Adipose tissue (tissue), 3 donors: Measurements from ENCODE around the gene FGFBP2. TPM values are rescaled to one million over a fixed set of nuclear protein-coding genes. Genes with fewer than 3 reads are reported as not detected.

Experiments used
- H3K27ac ChIP-seq: one replicate; pipeline ENCODE4 v1.5.1; 2013; ENCODE audit warnings: low read depth, low read length
- WGBS, 3 donors: extraction: QIAGEN DNeasy Blood & Tissue Kit; methylation state at CpG; one replicate each; pipeline ENCODE4 v1.1.7; 2013; 5-methylcytosine and 5-hydroxymethylcytosine counted together
- polyA plus RNA-seq, 3 donors: library from polyadenylated mRNA; stranded (reverse); fragments of 200-250 nt; gene quantifications; one replicate each; pipeline ENCODE4 v1.2.3, GENCODE V29; 2013
- donor health status: healthy with polysubstance abuse.
- donor health status: Bipolar disorder and iron deficiency.
- donor health status: healthy.

Gene FGFBP2
- polyA plus RNA-seq, 3 donors = 0.20 to 38.1 (median 27.4) TPM

DNA sequence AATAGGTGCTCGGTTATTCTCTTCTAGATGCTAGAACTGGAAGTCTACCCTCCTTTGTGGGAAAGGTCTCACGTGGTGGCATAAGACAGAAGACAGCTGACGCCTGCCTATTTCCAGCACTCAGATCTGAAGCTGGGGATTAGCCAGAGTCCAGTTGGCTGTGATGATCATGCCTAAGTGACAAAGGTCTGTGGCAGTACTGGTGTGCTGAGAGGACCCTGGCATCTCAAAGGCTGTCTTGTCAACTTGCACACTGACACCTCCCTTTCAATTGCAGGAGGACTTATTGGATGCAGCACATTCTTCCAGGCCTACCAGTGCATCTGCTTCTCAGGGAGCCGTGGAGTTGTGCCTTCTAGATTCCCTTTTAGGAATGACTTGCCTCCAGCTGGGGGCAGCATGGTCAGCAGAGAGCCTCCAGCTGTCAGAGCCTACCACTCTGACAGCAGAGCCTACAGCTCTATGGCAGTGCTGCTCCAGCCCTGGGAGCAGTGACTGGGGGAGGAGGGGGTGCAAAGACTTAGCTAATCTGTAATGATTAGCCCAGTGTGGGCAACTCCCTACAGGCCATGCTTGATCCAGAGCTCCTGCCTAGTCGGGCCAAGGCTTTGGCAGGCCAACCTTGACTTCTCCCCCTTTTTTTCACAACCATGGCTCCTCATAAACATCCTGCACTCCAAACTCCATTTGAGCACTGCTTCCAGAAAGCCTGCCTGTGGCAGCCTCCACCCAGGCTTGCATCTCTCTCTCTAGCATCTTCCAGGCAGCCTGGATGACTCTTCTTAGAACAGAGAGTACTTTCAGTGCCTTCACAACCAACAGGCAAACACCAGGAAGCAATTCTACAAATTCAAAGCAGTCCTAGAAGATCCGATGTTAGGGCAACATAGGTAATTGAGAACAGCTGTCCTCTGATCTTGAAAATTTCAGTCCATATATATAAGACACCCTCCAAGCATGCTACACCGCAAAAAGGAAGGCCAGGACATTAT is 13.8 kb upstream of the FGFBP2 start:
- WGBS, 3 donors = 77 to 87% (median 78%) methylated on average over 7 of the region's 7 CpGs
- H3K27ac ChIP-seq = no peak overlapping the region

DNA sequence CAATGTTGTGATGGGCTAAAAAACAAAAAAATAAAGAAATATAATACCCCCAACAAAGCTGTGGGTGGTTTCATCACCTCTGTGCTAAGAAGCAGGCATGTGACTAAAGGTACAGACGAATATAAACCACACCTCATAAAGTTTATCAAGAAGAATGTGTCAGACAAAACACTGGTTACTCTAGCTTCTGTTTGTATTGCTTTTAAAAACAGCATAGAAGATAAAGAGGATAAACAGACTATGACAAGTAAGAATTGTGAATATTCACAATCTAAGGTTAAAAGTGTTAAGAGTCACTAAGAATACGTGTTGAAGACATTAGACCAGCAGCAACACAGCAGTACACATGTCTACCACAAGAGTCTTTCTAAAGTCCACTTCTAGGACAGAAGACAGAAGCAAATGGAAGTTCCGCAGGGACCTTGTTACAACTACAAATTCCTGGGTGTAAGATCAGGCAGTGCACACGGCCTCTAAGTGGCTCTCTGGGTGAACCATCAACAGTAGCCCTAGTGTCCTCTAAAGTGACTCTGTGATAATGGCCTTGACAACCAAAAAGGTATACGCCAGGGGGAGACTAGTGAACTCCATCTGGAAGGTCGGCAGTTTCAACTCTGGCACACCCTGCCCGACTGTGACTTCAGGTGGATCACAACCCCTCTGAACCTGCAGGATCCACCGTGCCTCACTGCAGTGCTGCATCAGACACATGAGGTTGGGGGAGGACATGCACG is 8.3 kb upstream of the FGFBP2 start:
- WGBS, 3 donors = 73 to 87% (median 83%) methylated on average over 9 of the region's 9 CpGs
- H3K27ac ChIP-seq = no peak overlapping the region

DNA sequence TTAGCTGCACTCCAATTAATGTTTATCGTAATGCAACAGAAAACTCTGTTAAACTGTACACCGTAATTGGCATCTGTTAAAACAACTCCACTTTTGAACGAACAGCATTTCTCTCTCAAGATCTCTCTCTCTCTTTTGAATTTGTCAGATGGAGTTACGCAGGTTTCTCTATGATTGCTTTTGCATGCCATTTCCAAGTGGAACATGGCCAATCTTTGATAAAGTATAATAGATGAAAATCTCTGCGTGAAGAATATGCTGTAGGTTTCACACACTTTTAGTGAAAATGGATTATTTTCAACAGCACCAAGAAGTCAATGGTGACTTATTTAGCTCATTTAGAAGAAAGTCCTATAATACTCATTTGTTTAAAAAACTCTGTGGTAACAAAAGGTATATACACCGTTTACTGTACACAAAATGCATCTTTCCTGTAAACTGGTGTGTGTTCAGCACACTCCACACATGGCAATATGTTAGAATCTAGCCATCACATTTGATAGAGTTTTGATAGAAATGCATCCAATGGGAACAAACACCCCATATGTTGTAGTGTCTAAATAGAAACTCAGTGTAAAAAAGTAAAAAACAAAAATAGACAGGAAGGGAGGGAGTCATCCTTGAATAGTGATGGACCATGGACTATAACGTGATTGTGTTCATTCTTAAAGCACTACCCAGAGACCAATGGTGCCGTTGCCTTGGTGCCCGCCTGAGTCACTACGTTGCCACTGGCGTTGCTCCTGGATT is 5.8 kb upstream of the FGFBP2 start:
- WGBS, 3 donors = 82 to 84% (median 83%) methylated on average over 11 of the region's 11 CpGs
- no peak overlapping the region for H3K27ac ChIP-seq

DNA sequence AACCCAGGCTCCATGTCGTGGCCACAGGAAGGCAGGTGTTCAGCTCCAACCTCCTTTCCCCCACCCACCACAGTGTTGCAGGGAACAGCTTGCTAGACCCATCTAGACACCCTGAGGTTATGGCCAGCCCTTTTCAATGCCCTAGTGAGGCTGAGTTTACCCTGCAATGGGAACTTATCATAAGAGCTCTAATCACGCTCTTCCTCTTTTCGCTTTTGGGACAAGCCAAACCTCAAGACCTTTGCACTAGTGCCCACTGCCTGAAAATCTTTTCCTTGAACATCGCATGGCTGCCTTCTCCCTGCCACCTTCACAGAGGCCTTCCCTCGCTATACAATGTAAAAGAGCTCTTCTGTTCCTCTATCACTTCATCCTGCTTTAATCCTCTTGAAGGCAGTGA is 2.4 kb upstream of the FGFBP2 start:
- WGBS, 3 donors = 72 to 82% (median 76%) methylated on average over 5 of the region's 5 CpGs
- H3K27ac ChIP-seq = no peak overlapping the region

DNA sequence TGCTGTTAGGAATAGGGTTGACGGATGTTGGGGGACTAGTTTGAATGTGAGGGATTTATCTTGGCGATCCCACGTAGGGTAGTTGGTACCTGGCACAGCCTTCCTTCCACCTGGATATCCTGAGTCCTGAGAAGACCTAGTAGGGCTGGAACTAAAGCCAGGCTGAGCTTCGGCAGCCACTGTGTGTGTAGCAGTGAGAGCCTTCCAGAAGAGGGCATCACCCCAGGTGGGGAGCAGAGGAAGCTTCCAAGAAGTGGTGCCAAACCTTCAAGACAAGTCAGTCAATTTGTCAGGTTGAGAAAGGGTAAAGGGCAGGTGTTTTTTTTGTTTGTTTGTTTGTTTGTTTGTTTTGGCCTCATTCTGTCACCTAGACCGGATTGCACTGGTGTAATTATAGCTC is 1.2 kb upstream of the FGFBP2 start:
- WGBS, 3 donors = 61 to 78% (median 72%) methylated on average over 5 of the region's 5 CpGs
- H3K27ac ChIP-seq = no peak overlapping the region

DNA sequence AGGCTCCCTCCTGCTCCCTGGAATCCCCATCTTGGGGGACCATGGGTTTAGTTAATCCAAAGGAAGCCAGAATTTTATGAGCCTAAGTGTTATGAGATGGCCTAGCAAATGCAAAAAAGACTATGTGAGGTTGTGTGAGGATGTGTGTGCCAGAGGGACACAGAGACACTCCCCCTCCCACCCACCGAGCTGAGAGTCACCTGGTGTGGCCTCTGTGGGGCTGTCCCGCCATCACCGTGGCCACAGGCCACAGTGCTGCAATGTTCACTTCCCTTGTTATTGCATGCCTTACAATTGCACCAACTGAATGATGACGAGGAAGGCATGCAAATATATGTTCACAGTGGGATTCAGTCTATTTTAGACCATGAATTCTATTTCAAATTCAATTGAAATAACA is 601 bp upstream of the FGFBP2 start:
- 35 to 52% (median 50%) methylated on average over 4 of the region's 4 CpGs for WGBS, 3 donors
- no peak overlapping the region for H3K27ac ChIP-seq

DNA sequence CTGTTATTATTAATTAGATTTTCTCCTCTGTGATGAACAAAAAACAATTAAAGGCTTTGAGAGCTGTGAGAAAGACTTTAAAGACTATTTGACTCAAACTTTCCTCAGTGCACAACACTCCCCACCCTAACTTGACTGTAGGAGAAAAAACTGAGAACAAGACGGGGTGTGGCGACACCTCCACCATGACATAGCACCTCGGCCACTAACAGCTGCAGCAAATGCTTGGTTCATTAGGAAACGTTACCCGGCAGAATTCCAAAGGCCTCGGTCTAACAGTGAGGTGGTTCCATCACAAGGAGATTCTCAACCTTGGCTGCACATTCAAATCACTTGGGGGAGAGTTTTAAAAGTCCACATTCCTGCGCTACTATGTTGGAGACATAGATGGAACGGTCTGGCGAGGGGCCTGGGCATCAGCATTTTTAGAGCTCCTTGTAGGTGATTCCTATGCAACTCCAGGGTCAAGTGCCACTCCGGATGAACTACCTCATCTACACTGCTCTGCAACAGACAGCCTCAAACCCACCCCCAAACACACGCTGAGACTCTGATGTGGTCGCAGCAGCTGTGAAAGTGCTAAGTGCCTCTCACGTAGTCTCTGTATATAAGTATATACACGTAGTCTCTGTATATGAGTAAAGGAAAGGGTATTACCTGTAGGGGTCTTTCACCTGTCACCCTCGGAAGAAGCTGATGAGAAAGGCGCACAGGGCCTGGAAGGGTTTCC is 1.0 kb downstream of the FGFBP2 start:
- WGBS, 3 donors = 74 to 80% (median 78%) methylated on average over 16 of the region's 16 CpGs
- no peak overlapping the region for H3K27ac ChIP-seq

DNA sequence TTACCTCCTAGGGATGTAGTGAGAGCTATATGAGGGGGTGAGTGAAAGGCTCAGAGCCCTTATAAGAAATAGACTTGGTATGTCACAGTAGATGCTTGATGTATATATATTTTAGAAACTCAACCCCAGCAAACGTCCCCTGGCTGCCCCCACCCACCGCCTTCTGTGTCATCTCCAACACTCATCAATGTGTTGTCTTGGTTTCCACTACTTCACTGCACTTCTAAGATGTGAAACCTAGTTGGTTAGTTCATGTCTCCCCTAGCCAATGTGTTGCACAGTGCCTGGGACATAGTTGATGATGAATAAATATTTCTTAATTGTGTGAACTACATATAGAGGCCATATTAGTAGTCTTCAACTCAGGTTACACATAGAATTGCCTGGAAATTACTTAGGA is 4.4 kb downstream of the FGFBP2 start:
- WGBS, 3 donors = 68 to 87% (median 76%) methylated on average over 2 of the region's 2 CpGs
- H3K27ac ChIP-seq = no peak overlapping the region

DNA sequence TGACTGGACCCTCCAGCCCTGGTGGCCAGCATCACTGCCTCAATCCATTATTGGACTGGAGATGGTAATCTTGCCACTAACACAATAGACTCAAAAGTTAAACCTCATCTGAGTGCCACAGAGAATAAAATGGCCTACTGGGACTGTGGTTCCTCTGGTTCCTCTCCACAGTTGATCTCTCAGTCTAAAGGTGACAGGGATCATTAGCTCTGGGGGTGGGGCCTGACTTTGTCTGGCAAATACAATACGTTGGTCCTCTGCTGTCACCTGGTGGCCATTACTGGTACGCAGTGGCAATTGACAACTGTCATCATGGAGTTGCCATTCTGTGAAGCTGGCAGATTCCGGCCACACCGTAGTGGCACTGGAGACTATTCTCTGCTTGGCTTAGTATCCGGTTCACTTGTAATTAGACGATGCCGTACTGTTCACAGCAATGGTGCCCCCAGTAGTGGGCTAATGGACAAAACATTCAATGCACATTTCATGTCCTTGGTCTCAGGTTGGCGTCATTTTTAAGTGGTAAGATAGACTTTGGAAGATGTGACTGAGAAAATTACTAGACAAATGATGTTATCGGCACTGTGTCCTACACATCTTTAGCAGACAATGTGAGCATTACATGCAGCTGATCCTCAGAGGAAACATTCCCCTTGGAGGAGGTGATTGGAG is 6.7 kb downstream of the FGFBP2 start:
- no peak overlapping the region for H3K27ac ChIP-seq
- 50 to 56% (median 54%) methylated on average over 9 of the region's 9 CpGs for WGBS, 3 donors

DNA sequence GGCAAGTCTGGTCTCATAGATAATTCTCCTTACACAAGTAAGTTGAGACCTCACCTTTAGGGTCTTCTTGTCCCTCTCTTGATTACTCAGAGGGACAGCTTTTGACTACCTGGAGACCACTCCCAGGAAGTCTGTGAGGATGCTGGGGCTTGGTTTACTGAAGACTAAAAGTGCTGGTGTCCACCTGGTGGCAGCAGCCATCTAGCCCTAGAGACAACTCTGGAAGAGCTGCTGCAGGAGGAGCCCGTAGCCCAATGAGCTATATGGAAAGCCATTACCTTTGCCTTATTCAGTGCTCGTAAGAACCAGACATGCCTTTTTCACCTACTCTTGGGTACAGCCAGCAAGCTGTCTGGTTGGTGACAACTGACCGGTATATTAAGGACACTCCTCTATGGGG is 7.3 kb downstream of the FGFBP2 start:
- H3K27ac ChIP-seq = no peak overlapping the region
- 86 to 89% (median 88%) methylated on average over 3 of the region's 3 CpGs for WGBS, 3 donors

DNA sequence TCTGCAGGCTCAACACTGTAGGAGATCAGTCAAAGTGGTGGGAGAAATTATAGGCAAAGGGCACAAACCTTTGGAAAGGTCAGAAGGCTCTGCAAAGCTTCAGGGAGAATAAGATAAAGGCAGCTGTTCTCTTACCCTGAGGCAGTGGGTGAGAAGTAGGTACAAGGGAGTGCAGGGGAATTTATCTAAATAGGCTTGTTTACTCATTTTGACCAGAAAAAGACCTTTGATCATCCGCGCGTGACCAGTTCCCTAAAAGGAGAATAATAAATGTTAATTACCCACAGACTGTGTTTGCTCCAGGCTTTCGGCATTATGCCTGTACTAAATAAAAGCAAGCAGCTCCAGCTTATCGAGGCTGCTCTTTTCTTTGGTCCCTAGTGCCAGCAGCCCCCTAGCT is 9.3 kb downstream of the FGFBP2 start:
- no peak overlapping the region for H3K27ac ChIP-seq
- WGBS, 3 donors = 93 to 96% (median 95%) methylated on average over 5 of the region's 5 CpGs

DNA sequence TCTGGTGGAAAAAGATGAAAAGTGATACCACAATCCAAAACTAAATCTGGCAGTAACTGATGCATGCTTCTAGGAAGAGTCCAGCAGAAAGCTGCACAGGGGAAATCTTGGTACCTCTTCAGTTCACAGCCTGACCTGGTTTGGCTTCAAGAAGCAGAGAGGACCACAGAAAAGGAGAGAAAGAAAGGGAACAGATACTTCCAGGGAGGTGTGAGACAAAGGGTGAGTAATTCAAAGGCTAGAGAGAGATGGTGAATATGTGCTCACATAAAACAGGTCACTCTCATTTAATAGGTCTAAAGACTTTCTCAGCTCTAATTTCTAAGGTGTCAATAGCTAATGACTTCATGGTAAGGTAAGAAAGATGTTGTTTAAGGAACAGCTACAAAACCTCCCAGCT is 11.2 kb downstream of the FGFBP2 start:
- no peak overlapping the region for H3K27ac ChIP-seq

DNA sequence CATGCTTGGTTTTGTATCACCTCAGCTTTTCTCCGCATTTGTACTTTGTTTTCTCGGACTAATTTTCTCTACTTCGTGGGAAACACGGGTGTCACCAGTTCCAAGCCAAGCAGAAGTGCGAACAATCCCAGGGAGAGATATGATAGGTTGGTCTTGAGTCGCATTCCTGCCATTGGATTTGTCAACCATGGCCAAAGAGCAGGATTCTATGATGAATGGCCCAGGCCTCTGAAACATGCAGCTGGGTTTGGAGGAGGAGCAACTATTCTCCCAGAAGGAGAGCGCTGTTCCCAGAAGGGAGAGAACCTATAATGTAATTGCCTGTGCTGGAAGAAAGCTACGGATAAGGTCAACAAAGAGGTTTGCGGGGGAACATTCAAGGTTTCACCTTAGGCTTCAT is 14.1 kb downstream of the FGFBP2 start:
- no peak overlapping the region for H3K27ac ChIP-seq
- WGBS, 3 donors = 80 to 91% (median 87%) methylated on average over 9 of the region's 9 CpGs

DNA sequence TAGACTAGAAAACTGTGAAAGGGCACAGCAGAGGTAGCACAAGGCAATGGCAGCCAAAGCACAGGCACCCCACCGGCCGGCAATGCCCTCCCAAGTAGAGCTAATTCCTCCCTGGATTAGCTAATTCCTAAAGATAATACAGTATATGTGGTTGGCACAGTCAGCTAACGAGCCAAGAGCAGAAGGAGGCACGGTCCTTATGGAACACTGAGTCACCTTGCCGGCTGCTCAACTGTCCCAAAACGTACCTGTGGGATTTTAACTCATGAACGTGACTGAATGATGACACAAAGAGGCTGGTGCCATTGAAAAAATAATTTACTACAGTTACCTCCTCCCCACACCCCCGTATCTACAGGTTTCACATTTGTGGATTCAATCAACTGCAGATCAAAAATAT is 15.3 kb downstream of the FGFBP2 start:
- WGBS, 3 donors = 85 to 91% (median 88%) methylated on average over 8 of the region's 8 CpGs
- no peak overlapping the region for H3K27ac ChIP-seq

DNA sequence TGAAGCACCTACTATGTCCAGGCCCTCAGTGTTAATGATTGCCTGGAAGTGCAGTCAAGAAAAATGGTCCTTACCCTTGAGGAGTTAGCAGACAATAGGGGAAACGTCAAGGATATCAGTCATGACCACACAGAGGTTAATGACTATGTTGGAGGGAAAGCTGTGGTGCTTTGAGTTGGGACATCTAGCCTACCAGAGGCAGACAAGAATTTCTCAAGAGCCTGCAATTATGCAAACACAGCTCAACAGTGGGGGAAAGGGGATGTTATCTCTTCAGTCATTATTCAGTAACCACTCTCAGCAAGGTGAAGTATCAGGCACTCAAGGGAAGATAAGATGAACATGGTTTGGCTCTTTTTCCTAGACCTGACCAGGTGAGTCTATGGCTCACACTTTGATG is 17.5 kb downstream of the FGFBP2 start:
- WGBS, 3 donors = 35 to 54% (median 40%) methylated on average over 1 of the region's 1 CpG
- H3K27ac ChIP-seq = no peak overlapping the region

DNA sequence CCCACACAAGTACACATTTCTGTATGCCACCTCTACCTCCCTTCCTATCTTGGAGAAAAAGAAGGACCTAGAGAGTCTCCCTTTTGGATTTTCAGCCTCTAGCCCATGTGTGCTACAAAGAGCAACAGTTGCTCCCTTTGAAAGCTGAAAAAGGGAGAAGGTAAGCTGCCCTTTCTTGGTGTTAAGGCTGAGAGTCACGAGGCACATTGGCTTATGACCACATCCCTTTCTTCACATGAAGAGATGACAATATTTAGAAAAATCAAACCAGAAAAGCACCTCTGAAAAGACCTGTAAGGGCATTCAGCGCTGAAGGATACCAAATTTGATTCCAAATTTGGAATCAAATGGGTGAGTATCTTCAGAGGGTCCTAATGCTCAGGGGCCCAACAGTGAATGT is 18.1 kb downstream of the FGFBP2 start:
- WGBS, 3 donors = 68 to 76% (median 74%) methylated on average over 2 of the region's 2 CpGs
- H3K27ac ChIP-seq = no peak overlapping the region

DNA sequence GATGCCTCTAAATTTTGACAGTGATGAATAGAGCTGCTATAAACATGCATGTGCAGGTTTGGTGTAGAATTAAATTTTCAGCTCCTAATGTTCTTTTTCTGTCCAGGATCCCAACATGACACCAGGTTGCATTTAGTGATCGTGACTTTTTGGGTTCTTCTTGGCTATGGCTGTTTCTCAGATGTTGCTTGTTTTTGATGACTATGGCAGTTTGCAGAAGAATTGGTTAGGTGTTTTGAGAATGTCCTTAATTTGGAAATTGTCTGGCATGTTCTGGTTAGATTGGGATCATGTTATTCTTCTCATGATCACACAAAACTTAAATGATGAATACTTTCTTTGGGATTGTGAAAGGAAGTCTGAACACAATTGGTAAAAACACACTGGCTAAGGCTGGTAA is 20.7 kb downstream of the FGFBP2 start:
- no peak overlapping the region for H3K27ac ChIP-seq
- 85 to 97% (median 91%) methylated on average over 1 of the region's 1 CpG for WGBS, 3 donors

DNA sequence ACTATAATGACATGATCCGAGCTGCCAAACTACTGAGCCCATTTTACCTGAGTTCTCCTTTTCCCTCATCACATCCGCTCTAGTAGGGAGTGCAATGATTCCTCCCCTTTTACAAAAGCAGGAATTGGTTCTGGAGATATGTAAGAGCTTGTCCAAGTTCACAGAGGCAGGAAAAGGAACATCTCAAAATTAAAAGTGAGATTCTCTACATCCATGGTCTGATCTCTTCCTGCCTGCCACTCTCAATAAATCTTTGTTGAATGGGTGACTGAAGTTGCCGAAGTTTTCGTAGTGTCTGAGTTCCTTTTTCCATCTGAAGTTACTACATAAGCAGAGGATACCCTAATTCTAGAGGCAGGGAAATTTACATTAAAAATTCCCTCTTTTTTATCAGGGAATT is 24.3 kb downstream of the FGFBP2 start, which contains the start of gene FGFBP1:
Gene FGFBP1 (minus strand): TSS at position 101 of the 400 bp plus-strand sequence. CDS start 2,108 bp downstream, outside the sequence.
- H3K27ac ChIP-seq = no peak within 1 kb of the TSS
- 45 to 65% (median 54%) methylated on average over 4 of the region's 4 CpGs for WGBS, 3 donors
